Body of pancreas (tissue), 4 donors: ENCODE data around the gene ATRNL1.

Experiments used
- POLR2A ChIP-seq, 3 donors: fragments of 450-650 bp; IDR thresholded peaks; one replicate each; pipeline ENCODE4 v1.6.1; 2016; ENCODE audit warnings: antibody characterized with exemption in 3 of 3, mild to moderate bottlenecking in 2 of 3
- TF ChIP-seq, protein P1 (sequence below), 7 experiments: fragments of 450-650 bp in 4 of 7; fragments of 200-600 bp in 3 of 7; sonication (generic) in 3 of 7; IDR thresholded peaks; one replicate each; pipeline ENCODE4 v1.5.1; 2016 to 2019; ENCODE audit warnings: antibody characterized with exemption in 7 of 7

DNA sequence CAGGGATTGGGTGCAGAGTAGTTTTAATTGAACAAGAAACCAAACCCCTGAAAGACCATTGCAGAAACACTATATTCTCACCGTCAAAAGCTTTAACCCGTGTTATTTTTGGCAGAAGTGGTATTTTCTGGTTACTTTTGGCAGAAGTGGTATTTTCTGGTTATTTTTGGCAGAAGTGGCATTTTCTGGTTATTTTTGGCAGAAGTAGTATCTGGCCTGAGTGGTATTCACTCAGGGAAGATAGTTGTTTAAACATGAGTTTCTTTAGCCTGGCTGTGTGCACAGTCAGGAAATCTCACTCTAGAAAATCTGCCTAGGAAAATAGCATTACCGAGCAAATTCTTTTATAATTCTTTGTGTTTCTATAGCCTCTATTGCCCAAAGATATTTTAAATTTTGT, 857.2 kb downstream of the ATRNL1 start:
- TF ChIP-seq POLR2A (IDR thresholded peaks at IDR 0.05): no peak
- TF ChIP-seq, protein P1, sequence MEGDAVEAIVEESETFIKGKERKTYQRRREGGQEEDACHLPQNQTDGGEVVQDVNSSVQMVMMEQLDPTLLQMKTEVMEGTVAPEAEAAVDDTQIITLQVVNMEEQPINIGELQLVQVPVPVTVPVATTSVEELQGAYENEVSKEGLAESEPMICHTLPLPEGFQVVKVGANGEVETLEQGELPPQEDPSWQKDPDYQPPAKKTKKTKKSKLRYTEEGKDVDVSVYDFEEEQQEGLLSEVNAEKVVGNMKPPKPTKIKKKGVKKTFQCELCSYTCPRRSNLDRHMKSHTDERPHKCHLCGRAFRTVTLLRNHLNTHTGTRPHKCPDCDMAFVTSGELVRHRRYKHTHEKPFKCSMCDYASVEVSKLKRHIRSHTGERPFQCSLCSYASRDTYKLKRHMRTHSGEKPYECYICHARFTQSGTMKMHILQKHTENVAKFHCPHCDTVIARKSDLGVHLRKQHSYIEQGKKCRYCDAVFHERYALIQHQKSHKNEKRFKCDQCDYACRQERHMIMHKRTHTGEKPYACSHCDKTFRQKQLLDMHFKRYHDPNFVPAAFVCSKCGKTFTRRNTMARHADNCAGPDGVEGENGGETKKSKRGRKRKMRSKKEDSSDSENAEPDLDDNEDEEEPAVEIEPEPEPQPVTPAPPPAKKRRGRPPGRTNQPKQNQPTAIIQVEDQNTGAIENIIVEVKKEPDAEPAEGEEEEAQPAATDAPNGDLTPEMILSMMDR (IDR thresholded peaks at IDR 0.05): no peak
